ENCODE results near the gene TIGD3.

Gene TIGD3

DNA sequence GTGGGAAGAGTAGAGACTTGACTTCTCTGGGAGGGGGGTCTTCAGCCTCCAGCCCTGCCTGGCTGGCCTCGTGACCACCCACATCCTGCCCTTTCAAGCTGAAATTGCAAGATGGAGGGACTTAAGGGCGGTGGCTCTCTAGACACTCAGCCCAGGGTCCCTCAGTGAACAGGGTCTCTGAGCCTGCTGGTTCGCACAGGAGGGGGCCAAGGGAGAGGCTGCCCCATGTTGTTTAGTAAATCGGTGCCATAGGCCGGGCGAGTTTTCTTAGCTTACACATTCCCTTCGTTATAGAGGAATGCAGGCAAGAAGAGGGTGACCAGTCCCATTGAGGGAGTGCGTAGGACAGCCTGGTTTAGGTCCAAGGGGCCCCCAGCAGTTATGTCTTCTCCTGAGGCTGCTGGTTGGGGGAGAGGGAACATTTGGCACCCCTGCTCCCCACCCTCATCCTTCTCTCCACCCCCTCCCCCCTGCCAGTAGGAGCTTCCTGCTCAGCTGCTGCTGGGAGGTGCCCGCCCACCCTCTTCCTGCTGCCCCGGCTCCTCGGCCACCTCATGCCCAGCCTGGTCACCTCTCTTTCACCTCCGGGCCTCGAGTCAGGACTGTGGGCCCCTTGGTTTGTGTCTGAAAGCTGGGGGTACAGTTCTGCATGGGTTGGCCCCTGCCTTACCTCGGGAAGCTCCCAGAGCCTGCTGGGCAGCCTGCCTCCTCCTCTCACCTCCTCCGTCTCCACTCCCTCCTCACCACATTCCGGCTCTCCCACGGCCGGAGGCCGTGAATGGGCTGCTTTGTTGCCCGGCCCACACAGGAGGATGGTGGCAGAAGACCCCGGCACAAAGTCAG lies 35.8 kb downstream of the TIGD3 start:
- DNase-seq = peak in 1 of 4 experiments; percentile 36

DNA sequence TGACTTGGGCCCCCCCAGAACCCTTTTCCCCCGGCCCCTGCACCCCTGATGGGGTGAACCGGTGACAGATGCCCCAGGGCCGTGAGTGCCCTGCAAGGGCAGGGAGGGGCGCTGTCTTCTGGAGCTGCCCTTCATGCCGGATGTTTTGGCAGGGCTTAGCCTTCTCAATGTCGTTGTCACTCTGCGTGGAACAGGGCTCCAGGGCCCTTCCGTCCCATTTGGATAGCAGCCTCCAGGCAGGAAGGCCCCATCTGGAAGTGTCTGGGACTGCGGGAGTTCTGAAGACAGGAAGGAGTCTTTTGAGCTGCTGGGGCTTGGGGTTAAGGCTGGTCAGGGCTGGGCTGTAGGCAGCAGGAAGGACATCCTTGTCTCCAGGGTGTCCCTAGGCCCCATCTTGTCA lies 36.4 kb downstream of the TIGD3 start:
- no peak for DNase-seq

DNA sequence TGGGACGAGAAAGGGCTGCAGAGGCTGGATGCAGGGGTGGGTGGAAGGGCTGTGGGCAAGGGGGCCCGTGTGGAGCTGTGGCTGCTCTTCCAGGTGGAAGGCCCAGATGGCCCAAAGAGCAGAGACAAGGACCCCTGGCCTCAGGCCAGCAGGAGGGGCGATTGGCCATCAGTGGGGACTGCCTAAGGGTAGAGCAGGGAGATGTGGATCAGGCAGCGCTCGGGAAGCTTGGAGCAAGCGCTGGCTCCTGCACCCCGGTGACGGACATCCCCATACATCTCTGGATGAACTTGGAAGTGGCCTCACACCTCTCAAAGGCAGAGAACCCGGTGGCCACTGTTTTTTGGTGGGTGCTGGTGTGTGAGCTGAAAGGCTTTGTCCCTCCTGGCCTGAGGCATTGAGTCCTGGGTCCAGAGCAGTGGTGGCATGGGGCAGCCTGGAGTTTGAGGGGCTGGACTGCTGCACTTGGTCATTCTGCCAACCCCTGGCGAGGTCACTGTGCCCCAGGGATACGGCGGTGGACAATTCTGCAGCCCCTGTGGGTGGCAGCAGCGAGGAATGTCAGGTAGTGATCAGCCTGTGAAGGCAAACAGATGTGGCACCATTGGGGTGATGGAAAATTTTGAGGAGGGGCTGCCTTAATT lies 37.8 kb downstream of the TIGD3 start:
- DNase-seq = no peak

DNA sequence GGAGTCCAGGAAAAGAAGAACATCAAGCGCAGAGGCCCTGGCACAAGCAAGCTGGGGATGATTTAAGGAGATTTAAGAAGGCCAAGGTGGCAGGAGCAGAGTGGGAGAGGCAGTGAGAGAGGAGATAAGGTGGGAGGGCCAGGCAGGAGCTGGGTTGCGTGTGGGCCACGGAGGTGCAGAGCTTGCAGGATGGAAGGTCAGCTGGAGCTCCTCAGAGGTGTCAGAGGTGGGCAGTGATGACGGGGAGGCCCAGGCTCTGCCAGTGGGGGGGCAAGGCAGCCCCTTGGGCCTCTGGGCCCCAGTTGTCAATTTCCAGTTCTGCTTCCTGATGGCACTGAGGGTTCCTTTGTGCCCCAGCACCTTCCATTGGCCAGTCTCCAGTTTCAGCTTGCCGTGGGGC lies 38.3 kb downstream of the TIGD3 start:
- no peak for DNase-seq

DNA sequence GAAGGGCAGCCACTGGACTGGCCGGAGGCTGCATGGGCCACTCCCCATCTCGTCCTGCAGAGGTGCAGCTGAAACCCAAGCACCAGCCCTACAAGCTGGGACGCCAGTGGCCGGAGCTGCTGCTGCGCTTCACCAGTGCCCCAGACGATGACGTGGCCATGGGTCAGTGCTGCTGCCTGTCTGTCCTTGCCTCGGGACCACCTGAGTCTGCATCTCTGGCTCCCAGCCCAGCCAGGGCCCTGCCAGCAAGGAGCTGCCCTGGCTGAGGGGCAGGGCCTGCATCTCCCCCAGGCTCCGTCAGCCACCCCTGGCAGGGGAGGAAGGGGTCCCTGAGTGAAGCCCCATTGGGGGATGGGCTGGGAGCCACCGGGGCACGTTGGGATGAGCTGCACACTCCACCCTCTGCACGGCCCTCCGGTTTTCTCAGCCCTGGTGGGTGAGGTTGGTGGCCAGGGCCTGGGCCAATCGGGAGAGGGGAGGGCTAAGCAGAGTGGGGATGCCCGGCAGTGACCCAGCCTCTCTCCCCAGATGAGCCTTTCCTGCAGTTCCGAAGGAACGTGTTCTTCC lies 39.0 kb downstream of the TIGD3 start:
- no peak for DNase-seq

DNA sequence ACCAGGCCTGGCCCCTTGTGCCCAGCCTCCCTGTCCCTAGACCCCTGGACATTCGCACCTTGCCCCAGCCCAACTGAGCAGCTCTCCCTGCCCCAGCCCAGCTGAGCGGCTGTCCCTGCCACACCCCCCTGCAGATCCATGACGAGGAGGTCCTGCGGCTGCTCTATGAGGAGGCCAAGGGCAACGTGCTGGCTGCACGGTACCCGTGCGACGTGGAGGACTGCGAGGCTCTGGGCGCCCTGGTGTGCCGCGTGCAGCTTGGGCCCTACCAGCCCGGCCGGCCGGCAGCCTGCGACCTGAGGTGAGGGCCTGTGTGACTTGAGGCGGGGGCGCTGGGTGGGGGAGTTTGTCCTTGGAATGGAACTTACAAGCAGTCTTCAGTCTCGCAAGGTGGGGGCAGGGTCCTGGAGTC lies 39.6 kb downstream of the TIGD3 start:
- no peak for DNase-seq

DNA sequence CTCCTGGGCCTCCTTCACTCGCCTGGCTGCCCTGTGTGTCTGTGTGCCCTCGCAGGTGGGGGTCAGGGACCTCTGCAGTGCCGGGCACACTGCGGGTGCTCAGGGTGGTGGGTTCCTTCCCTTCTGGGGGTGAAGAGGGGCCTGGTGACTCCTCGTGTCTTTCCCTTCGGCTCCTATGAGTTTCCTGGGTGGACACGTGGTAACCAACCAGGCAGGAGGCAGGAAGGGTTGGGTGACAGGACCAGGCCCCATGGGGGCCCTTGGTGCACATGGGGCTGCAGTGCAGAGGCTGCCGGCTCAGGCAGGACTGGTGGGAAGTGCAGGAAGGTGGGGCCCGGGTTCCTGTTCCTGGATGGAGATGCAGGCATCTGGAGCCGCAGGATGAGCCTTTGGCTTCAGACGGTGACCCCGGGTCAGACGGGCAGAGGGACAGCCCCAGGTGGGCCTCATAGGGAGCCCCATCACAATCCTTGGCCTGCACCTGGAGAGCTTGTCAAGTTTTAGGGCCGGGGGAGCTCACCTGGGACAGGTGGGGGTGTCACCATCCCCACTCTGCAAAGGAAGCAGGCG lies 41.5 kb downstream of the TIGD3 start:
- no peak for DNase-seq

DNA sequence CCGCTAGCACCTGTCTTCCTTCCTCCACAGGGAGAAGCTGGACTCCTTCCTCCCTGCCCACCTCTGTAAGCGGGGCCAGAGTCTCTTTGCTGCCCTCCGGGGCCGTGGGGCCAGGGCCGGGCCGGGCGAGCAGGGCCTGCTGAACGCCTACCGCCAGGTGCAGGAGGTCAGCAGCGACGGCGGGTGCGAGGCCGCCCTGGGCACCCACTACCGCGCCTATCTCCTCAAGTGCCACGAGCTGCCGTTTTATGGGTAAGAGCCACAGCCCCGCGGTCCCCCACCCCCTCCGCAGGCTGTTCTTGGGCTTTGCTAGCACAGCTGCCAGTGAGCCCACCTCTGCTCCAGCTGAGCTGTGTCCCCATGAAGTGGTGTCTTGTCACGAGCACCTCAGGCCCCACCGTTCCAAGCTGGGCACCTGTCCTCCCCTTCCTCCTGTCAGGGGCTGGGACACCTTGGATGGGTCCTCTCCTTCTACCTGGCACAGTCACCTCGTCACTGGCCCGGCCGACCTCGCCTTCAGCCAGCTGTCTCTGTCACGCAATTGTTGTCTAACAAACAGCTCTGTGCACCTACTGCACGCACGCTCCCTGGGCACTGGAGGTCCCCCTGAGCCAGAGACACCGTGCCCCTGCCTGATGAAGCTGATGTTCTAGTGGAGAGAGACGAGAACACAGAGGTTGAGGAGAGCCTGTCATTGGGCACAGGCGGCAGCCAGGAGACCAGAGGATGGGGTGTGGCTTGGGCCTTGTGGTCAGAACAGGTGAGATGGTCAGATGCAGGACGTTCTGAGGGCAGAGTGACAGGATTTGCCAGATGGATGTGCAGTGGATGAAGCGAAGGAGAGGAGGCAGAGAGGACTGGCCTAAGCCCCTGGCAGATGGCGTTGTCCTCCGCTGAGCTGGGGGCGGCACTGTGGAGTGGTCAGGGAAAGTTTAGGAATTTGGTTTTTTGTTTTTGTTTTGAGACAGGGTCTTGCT lies 42.5 kb downstream of the TIGD3 start:
- no peak for DNase-seq

DNA sequence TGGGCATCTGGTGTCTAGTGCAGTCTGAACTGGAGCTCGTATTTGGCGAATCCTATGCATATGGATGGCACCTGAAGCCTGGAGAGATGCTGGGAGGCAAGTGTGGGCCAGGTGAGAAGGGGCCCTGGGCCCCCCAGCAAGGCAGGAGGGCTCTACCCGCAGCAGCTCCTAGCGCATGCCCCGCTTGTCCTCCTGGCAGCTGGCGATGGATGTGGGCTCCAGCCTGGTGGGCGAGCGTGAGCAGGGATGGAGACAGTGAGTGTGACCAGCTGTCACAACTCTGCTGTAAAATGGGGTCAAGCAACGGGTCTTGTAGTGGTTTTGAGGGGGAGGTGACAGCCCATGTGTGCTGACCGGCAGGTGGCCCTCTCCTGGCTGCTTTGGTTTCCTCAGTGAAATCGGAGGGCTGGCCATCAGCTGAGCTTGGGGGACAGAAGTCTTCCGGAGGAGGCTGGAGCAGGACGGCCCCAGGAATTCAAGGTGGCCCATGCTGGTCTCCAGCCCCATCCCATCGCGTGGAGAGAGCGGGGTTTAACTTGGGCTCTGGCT lies 43.9 kb downstream of the TIGD3 start:
- DNase-seq = no peak

DNA sequence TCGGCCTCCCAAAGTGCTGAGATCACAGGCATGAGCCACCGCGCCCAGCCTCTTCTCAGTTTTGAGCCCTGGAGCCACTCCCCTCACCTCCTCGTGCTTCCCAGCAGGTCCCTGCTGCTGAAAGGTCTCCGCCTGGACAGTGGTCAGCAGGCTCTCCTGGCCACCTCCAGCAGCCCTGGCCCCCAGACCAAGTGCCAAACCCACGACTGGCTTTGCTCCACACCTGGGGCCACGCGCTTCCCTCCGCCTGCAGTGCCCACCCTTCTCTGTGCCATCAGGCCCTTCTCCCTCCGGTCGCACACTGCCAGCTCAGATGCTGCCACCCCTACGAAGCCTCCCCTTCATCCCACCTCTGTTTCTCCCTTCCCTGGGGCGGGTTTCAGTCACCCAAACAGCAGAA lies 44.7 kb downstream of the TIGD3 start:
- no peak for DNase-seq

DNA sequence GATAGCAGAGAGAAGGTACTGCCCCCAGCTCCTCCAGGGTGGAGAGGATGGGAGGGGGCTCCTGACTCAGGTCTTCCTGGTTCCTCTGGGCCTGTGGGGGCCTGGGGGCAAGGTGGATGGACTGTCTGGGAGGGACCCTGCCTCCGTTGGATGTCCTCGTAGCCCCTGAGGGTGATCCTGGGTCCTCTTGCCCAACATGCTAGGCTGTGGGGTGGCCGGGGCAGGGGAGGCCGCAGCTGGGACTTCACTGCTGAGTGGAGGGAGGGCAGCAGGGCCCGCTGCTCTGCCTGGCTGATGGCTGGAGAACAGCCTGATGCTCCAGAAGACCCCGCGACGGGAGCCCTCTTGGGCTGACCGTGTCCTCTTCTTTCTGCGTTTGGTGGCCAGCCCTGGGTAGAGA lies 45.3 kb downstream of the TIGD3 start:
- DNase-seq = no peak

DNA sequence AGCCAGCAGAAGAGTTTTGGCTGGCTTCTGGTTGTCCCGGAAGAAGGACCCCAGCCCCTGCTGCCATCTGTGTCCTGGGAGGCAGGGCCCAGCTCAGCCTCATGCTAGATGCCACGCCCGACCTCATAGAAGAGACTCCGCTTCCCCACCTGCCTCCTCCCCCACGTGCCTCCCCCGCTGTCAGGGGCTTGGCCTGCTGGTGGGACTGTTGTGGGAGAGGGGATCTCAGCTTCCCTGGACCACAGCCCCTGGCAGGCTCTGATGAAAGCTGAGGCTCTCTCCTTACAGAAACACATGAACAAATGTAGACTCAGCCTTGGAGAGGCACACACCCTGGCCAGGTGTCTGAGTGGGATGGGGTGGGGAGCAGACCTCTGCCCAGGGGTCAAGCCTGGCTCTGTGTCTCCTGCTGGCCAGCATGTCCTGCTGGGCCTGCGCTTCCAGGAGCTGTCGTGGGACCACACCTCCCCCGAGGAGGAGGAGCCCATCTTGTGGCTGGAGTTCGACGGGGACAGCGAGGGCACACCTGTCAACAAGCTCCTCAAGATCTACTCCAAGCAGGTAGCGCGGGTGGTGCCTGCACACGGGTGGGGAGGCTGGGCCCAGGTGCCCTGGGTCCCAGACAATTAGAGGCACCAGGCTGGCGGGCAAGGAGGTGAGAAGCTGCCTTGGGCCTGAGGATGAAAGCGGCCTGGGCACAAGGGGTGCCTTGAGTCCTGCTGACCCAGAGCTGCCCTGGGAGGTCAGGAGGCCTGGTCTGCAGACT lies 45.9 kb downstream of the TIGD3 start:
- no peak for DNase-seq

DNA sequence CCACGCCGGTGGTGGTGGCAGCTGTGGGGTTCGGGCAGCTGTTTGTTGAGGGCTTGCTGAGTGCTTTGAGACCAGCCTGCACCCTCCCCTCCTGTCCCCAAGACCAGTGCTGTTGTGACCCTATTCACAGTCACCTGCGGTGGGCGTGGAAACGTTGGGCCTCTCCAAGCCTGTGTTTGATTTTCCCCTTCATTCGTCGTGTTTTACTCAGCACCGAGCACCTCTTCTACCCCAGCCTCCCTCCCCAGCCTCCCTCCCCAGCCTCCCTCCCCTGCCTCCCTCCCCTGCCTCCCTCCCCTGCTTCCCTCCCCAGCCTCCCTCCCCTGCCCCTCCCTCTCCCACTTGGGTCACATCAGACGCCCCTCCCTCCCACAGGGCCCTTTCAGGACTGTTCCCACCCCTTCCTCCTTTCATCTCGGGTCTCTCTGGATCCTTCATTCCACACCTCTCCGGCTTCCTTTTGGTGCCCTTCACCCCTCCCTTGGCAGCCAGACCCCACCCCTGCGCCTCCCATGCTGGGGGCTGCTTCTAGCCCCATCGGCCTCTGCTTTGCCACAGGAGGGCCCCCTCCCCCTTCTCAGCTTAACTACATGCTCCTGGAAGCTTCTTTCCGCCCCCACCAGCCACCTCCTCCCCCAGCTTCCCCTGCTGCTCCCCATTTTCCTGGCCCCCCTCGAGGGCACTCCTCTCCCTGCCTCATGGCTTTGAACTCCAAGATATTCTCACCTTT lies 46.7 kb downstream of the TIGD3 start:
- no peak for DNase-seq

DNA sequence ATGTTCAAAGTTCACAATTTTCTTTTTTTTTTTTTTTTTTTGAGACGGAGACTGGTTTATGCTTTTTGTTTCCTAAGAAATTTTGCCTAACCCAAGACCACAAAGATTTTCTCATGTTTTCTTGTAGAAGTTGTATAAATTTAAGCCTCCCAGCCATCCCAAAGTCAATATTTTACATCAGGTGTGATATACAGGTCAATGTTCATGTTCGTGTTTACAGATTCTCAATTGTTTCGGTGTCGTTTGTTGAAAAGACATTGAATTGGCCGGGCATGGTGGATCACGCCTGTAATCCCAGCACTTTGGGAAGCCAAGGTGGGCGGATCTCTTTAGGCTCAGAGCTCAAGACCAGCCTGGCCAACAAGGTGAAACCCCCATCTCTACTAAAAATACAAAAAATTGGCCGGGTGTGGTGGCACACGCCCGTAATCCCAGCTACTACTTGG lies 47.3 kb downstream of the TIGD3 start:
- DNase-seq = no peak

DNA sequence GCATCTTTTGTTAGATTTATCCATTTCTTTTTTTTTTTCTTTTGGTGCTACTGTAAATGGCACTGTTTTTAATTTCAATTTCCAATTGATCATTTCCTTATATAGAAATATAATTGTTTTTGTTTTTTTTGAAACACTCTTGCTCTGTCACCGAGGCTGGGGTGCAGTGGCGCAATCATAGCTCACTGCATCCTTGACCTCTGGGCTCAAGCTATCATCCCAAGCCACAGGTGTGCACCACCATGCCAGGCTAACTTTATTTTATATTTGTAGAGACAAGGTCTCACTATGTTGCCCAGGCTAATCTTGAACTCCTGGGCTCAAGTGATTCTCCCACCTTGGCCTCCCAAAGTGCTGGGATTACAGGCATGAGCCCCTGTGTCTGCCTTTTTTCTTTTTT lies 48.2 kb downstream of the TIGD3 start:
- no peak for DNase-seq

DNA sequence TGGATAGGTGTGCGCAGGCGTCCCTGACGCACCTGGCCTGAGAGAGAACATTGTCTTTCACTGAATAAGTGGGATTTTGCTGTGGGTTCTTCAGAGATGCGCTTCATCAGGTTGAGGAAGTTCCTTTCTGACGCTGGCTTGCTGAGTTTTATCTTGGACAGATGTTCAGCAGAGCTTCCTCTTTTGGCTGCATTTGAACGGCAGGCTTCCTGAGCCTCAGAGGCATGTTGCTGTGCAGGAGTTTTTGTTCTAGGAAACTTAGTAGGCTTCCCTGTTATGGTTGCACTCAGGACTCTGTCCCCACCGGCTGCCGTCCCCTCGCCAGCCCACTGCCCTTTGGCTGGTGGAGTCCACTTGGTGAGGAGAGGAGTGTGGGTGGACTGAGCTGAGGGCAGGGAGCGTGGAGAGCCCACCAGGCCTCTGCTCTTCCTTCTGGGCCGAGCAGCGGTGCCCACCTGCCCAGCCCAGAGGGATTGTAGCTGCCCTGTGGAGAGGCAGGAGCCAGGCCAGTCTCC lies 49.1 kb downstream of the TIGD3 start:
- peak; percentile 81 to 91 (median 88) for DNase-seq

DNA sequence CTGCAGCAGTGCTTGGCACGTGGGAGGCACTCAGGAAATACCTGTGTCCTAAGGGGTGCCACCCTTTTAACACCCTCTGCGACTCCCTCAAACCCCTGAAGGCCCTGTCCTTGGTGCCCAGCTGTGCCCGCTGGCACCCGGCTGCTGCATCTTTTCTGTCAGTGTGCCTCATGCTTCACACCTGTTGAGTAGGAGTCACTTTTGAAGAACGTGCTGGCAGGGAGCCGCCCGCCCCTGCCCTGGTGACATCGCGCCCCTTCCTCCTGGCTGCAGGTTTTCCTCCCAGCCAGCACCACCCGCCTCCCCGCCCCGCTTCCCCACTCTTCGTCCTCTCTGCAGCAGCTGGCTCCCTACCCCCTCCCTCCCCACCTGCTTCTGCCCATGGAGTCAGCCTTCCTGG lies 49.7 kb downstream of the TIGD3 start:
- DNase-seq = no peak

DNA sequence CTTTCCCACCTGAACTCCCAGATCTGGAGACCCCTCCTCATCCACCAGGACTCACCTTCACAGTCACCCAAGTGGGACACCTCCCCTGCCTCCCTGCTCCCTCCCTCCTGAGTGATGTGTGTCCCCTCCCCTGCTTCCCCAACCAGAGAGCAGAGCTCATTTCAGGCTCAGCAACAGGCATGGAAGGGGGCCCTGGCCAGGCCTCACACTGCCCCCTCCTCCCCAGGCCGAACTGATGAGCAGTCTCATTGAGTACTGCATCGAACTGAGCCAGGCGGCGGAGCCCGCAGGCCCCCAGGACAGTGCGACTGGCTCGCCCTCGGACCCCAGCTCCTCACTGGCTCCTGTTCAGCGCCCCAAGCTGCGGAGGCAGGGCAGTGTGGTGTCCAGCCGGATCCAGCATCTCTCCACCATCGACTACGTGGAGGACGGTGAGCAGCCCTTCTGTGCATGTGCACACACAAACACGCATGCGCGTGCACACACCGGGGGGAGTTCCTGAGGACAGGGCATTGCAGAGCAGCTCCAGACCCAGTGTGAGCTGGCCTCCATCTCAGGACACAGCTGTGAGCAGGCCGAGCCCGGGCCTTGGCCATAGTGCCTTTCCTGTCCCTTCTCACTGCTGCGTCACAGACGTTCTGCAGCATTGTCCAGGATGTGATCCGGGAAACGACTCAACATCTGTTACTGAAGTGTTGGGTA lies 50.2 kb downstream of the TIGD3 start:
- no peak for DNase-seq

Data from suppressor macrophage (primary cell).